Measurements from ENCODE around the gene TMSB10.
"Not testable (repeated sequence)": the region's sequence is repeated elsewhere in the genome, so short reads cannot be mapped to it uniquely, and the experiment has no call there.

The TMSB10 gene

GRCh38 chr2:84904717-84905174 is 710 bp upstream of the TMSB10 start:
- peak; percentile 56 for DNase-seq (ENCODE audit: low spot score)

- peak; percentile 51 for DNase-seq (ENCODE audit: low spot score)
Measured at GRCh38 chr2:84906108-84906899, 848 bp downstream of the TMSB10 start.

DNA sequence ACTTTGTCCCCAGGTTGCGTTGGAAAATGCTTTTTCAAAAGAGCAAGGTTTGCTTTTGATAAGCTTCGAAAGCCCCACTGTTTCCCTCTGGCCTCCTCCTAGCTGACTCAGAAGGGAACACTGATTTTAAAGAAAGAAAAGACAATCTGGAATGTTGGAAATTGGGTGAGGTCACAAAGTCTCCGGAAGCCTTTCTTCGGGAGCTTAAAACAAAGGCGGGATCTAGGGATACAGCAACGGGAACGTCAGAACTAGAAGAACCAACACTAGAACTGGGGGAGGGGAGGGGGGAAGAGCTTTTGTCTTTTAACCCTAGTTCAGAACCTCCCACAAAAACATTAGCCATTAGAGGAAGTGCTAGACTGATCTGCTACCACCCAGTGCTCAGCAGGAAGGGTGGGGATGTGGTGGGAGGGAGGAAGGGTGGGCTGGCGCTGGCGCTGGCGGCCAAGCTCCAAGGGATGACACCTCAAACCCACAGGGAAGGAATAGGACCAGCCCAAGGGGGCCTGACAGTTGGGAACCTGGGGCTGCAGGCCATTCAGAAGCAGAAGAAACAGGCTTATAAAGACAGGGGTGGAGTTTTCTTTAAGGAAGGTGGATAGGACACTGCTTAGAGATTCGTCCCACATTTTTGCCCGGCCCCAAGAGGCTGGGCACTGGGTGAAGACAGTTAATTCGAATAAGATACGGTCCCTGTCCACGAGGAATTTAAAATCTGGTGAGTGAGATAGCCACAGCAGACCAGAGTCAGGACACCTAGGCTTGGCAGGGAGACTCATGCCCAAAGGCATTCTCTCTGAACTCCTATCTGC is 1.7 kb downstream of the TMSB10 start:
- DNase-seq (ENCODE audit: low spot score) = peak; percentile 72

GRCh38 chr2:84908948-84909713 is 3.7 kb downstream of the TMSB10 start:
- DNase-seq (ENCODE audit: low spot score) = peak; percentile 74

GRCh38 chr2:84911135-84911678 is 5.8 kb downstream of the TMSB10 start:
- no peak for DNase-seq (ENCODE audit: low spot score)

- no peak for DNase-seq (ENCODE audit: low spot score)
Measured at GRCh38 chr2:84912984-84913383, 7.5 kb downstream of the TMSB10 start.

GRCh38 chr2:84914334-84914733 is 8.9 kb downstream of the TMSB10 start:
- DNase-seq (ENCODE audit: low spot score) = no peak

DNA sequence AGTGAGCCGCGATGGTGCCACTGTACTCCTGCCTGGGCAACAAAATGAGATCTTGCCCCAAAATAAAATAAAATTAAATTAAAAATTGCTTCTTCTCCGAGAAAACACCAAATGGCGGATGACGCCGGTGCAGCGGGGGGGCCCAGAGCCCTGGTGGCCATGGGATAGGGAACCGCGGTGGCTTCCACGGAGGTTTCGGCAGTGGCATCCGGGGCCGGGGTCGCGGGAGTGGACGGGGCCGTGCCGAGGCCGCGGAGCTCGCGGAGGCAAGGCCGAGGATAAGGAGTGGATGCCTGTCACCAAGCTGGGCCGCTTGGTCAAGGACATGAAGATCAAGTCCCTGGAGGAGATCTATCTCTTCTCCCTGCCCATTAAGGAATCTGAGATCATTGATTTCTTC is 10.2 kb downstream of the TMSB10 start:
- not testable (repeated sequence) for DNase-seq (ENCODE audit: low spot score)

GRCh38 chr2:84917821-84918220 is 12.4 kb downstream of the TMSB10 start:
- not testable (repeated sequence) for DNase-seq (ENCODE audit: low spot score)

- no peak for DNase-seq (ENCODE audit: low spot score)
Measured at GRCh38 chr2:84918430-84918829, 13.0 kb downstream of the TMSB10 start.

DNA sequence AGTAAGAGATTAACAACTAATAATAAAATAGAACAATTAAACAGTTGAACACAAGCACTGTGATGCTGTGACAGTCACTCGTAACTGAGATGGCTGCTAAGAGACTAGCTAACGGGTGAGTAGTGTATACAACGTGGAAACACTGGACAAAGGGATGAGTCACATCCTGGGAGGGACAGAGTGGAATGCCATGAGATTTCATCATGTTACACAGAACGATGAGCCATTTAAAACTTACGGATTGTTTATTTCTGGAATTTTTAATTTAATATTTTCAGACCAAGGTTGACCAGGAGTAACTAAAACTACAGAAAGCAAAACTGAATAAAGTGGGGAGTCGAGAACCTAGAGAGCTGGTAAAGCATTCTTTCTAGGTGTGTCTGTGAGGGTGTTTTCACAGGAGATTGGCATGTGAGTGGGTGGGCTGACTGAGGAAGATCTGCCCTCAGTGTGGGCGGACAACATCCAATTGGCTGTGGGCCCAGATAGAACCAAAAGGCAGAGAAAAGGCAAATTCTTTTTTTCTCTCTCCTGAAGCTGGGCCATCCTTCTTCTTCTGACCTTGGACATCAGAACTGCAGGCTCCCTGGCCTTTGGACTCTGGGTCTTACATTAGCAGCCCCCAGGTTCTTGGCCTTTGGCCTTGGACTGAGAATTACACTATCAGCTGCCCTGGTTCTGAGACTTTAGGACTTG is 14.6 kb downstream of the TMSB10 start:
- peak; percentile 37 for DNase-seq (ENCODE audit: low spot score)

DNA sequence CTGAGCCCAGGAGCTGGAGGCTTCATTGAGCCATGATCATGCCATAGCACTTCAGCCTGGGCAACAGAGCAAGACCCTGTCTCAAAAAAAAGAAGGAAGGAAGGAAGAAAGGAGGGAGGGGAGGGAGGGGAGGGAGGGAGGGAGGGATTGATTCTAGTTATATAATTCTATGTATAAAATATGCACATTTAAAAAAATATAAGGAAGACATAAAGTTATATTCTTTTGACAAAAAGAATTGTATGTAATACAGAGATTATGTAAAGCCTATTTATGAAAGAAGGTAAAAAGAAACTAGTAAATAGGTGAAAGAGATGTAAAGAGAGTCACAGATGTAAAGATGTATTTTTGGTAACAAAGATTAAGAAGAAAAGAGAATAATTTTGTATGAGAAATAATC is 17.6 kb downstream of the TMSB10 start:
- no peak for DNase-seq (ENCODE audit: low spot score)

DNA sequence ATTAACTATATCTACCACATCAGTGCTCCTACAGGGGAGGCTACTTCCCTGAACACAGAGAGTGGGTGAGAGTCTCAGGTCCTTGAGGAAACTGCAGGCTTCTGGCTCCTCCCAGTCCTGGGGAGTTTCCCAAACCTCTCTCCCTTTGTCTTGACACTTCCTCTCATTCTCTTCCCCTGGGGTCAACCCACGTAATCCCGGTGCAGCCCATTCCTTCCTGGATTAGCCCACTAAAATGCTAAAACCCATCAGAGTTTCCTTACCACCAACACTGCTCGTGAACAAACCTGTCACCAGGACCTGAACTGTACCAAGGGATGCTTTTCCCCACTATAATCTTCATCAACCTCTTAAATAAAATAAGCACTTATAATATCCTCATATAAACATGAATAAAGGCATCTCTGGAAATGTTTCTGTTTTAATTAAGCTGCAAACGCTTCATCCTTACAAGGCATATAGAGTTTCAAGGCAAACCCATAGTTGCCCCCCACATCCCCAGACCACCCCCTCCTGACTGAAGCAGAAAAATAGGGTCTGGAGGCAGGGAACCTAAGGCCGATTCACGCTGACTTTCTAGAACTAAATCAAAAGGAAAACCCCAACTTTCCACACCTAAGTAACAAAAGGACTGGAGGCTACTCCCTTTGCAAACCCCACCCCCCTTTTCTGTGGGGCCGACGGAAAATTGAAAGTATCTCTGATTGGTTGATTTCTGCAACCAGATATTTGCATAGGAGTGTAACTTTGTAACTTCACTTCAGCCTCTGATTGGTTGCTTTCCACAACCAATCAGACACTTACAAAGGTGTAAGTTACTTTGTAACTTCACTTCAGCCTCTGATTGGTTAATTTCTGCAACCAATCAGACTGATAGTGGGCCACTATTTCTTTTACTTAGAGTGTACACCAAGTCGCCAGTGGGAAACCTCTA is 19.0 kb downstream of the TMSB10 start:
- peak; percentile 74 for DNase-seq (ENCODE audit: low spot score)

GRCh38 chr2:84925336-84925723 is 19.9 kb downstream of the TMSB10 start:
- no peak for DNase-seq (ENCODE audit: low spot score)

- peak; percentile 98 for DNase-seq (ENCODE audit: low spot score)
Measured at GRCh38 chr2:84925724-84926376, 20.4 kb downstream of the TMSB10 start.

DNA sequence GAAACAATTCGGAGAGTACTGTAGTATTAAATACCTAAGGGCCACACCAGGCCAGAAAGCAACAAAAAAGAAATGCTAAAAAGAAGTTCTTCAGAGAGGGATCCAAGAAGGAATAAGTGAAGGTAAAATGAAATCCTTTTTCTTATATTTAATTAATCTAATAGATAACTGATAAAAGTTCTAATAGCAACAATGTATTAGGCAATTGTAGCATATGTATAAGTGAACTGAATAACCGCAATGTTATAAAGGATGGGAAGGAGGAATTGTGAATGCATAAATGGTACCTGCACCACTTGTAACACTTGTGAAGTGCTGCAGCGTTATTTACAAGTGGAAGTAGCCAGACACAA is 21.8 kb downstream of the TMSB10 start:
- DNase-seq (ENCODE audit: low spot score) = no peak

DNA sequence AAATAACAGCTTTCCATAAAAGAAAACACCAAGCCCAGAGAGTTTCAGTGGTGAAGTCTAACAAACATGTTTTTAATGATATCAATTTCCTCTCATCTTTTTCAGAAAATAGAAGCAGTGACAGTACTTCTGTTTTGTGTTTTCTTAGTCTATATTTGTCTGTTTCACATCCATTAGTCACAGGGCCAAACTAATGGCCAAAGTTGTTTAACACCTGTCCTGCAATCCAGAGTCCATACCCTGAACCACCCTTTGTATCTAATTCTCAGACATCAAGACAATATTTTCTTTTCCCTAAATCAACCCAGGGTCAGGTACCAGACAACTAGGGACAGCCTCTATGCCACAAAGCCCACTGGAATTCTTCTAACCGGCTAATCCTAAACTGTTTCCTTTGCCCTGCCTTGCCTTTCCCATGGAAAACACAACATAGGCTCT is 25.9 kb downstream of the TMSB10 start:
- DNase-seq (ENCODE audit: low spot score) = no peak

GRCh38 chr2:84938194-84938879 is 32.9 kb downstream of the TMSB10 start:
- peak; percentile 49 for DNase-seq (ENCODE audit: low spot score)

DNA sequence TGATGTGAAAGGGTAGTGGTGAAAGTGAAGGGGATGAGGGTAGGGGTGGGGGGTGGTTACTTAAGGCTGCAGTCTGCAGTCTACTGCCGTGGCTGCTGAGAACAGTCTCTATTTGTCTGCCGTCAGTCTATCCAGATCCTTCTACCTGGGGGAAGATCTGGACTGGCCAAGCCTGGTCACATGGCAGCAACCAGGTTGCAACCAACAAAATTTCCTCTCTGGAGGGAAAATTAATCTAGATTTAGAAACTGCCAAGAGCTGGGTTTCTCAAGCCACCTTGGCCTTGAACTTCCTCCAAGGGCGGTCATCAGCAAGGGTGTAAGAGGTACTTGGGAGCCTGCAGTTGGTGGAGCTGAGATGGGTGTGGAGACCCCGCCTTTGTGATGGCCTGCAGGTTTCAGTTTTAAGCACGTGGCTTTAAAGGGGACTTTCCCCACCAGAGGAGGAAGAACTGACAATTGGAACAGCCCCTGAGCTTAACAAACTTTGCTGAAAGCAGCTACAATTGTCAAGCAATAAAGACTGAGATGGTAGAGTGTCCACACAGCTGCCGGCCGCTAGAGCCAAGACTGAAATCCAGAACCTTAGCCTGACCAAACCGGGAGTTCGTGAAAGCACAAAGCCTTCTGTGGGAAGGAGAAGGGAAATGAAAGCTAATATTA is 34.1 kb downstream of the TMSB10 start:
- DNase-seq (ENCODE audit: low spot score) = peak; percentile 84

Measured in CD4-positive, alpha-beta T cell treated with Interleukin-2 at 100 ng/mL for 4 hours (primary cell).